HCT116 (cell line): ENCODE measurements around the gene GSTM5. TPM values are rescaled to one million over a fixed set of nuclear protein-coding genes. Genes with fewer than 3 reads are reported as not detected.

Experiments
- ATAC-seq: fragments of 200-7000 bp; cut with Tn5 transposase; 2 replicates; pipeline ENCODE4 v1.9.1; 2020; ENCODE audit warnings: mild to moderate bottlenecking, moderate library complexity
- BruUV-seq: library from RNA; stranded (reverse); fragments of 400-500 nt; replicated peaks from 2 replicates; lab custom pipeline; 2021; lab: Mats Ljungman, UMichigan
- CTCF ChIA-PET: fragments of 300-600 bp; sonication (Branson Sonifier 250); formaldehyde crosslinking; loops from one replicate; lab custom pipeline; 2021; ENCODE audit warnings: antibody characterized with exemption; lab: Charles Lee
- POLR2A ChIA-PET: fragments of 300-600, 350-600 bp; sonication (Branson Sonifier 250); formaldehyde crosslinking; loops from one replicate; lab custom pipeline; 2021; ENCODE audit warnings: antibody characterized with exemption; lab: Charles Lee
- RAD21 ChIA-PET, 2 experiments: fragments of 300-600 bp; sonication (Branson Sonifier 250); formaldehyde crosslinking; loops; one replicate each; lab custom pipeline; 2023; ENCODE audit warnings: low total read pairs in 2 of 2; ENCODE audit not compliant: uncharacterized antibody in 2 of 2, unreplicated experiment in 2 of 2, low non-redundant PET in 1 of 2; lab: Charles Lee
- DNase-seq: peaks from one replicate; pipeline ENCODE4 v3.0.0-alpha.2; 2010; ENCODE audit warnings: low read depth, low spot score
- H2AFZ ChIP-seq: fragments of 200-600 bp; shearing (Covaris generic), sonication (generic); 2 replicates; pipeline ENCODE4 v1.6.1; 2017; ENCODE audit warnings: low read depth, mixed run types, mixed read lengths, antibody characterized with exemption, low read length; ENCODE audit not compliant: poor library complexity, severe bottlenecking
- H3K27ac ChIP-seq: 2 replicates; pipeline ENCODE4 v1.5.1; 2012; ENCODE audit warnings: low read depth, low read length
- H3K27me3 ChIP-seq: fragments of 200-600 bp; sonication (generic); 2 replicates; pipeline ENCODE4 v1.6.1; 2016; ENCODE audit warnings: mixed run types, low read length, mixed read lengths; ENCODE audit not compliant: insufficient read depth
- H3K36me3 ChIP-seq, 2 experiments: fragments of 200-500 bp in 1 of 2; fragments of 200-600 bp in 1 of 2; sonication (Bioruptor generic) in 1 of 2; sonication (generic) in 1 of 2; 2 replicates each; pipeline versions ENCODE4 v1.5.1 to v1.6.1; 2014 to 2016; ENCODE audit warnings: low read length in 2 of 2, inconsistent platforms in 1 of 2, mixed read lengths in 1 of 2, mixed run types in 1 of 2; ENCODE audit not compliant: insufficient read depth in 2 of 2, control insufficient read depth in 1 of 2
- H3K4me1 ChIP-seq, 2 experiments: fragments of 200-600 bp in 1 of 2; sonication (generic) in 1 of 2; 2 replicates each; pipeline versions ENCODE4 v1.5.1 to v1.6.1; 2012 to 2017; ENCODE audit warnings: low read length in 2 of 2, inconsistent platforms in 1 of 2, mild to moderate bottlenecking in 1 of 2, mixed read lengths in 1 of 2, mixed run types in 1 of 2, moderate library complexity in 1 of 2; ENCODE audit not compliant: insufficient read depth in 2 of 2, control insufficient read depth in 1 of 2
- H3K4me2 ChIP-seq: fragments of 200-600 bp; sonication (generic); 2 replicates; pipeline ENCODE4 v1.6.1; 2017; ENCODE audit warnings: mixed run types, low read length, mixed read lengths
- H3K4me3 ChIP-seq, 2 experiments: fragments of 200-600 bp in 1 of 2; sonication (generic) in 1 of 2; replicated peaks in 1 of 2; 2 replicates each; pipeline ENCODE4 v1.5.1; 2011 to 2016; ENCODE audit warnings: low read length in 2 of 2, control low read depth in 1 of 2, low read depth in 1 of 2, mild to moderate bottlenecking in 1 of 2, mixed read lengths in 1 of 2, mixed run types in 1 of 2
- H3K79me2 ChIP-seq: fragments of 200-600 bp; sonication (generic); 2 replicates; pipeline ENCODE4 v1.6.1; 2017; ENCODE audit warnings: mild to moderate bottlenecking, mixed run types, low read length, moderate library complexity, mixed read lengths; ENCODE audit not compliant: insufficient read depth
- H3K9ac ChIP-seq: fragments of 200-600 bp; sonication (generic); 2 replicates; pipeline ENCODE4 v1.6.1; 2016; ENCODE audit warnings: low read length, mixed read lengths
- H3K9me2 ChIP-seq: fragments of 200-600 bp; sonication (generic), shearing (Covaris generic); 2 replicates; pipeline ENCODE4 v1.6.1; 2017; ENCODE audit warnings: mixed run types, mild to moderate bottlenecking, moderate library complexity; ENCODE audit not compliant: insufficient read depth
- H3K9me3 ChIP-seq, 2 experiments: fragments of 200-500 bp in 1 of 2; fragments of 200-600 bp in 1 of 2; sonication (Bioruptor generic) in 1 of 2; sonication (generic) in 1 of 2; 2 replicates each; pipeline ENCODE4 v1.6.1; 2014 to 2017; ENCODE audit warnings: low read length in 2 of 2, mixed read lengths in 2 of 2, inconsistent platforms in 1 of 2, low read depth in 1 of 2, mild to moderate bottlenecking in 1 of 2, mixed run types in 1 of 2, moderate library complexity in 1 of 2; ENCODE audit not compliant: control insufficient read depth in 1 of 2, insufficient read depth in 1 of 2
- H4K20me1 ChIP-seq: fragments of 200-600 bp; sonication (generic), shearing (Covaris generic); 2 replicates; pipeline ENCODE4 v1.6.1; 2017; ENCODE audit warnings: mixed run types, mild to moderate bottlenecking, moderate library complexity; ENCODE audit not compliant: insufficient read depth
- ATF3 ChIP-seq: IDR thresholded peaks from 2 replicates; pipeline ENCODE4 v1.6.1; 2012
- CBX3 ChIP-seq: IDR thresholded peaks from 2 replicates; pipeline ENCODE4 v1.6.1; 2012; ENCODE audit warnings: low read depth
- CEBPB ChIP-seq: IDR thresholded peaks from 2 replicates; pipeline ENCODE4 v1.6.1; 2012; ENCODE audit warnings: low read depth
- EGR1 ChIP-seq: IDR thresholded peaks from 2 replicates; pipeline ENCODE4 v1.6.1; 2012; ENCODE audit warnings: low read depth
- ELF1 ChIP-seq: IDR thresholded peaks from 2 replicates; pipeline ENCODE4 v1.6.1; 2012; ENCODE audit warnings: low read depth, borderline replicate concordance
- EZH2 ChIP-seq: fragments of 200-600 bp; sonication (generic); IDR thresholded peaks from 2 replicates; pipeline ENCODE4 v1.6.1; 2017; ENCODE audit warnings: antibody characterized with exemption, mixed run types
- EZH2phosphoT487 ChIP-seq: fragments of 200-600 bp; IDR thresholded peaks from 2 replicates; pipeline ENCODE4 v1.6.1; 2018; ENCODE audit warnings: antibody characterized with exemption, borderline replicate concordance
- JUND ChIP-seq: IDR thresholded peaks from 2 replicates; pipeline ENCODE4 v1.6.1; 2012
- POLR2AphosphoS5 ChIP-seq: IDR thresholded peaks from 2 replicates; pipeline ENCODE4 v1.6.1; 2011; ENCODE audit warnings: mild to moderate bottlenecking, low read depth, low read length, moderate library complexity
- RAD21 ChIP-seq: IDR thresholded peaks from 2 replicates; pipeline ENCODE4 v1.6.1; 2012; ENCODE audit warnings: low read depth, mild to moderate bottlenecking
- REST ChIP-seq: IDR thresholded peaks from 2 replicates; pipeline ENCODE4 v1.6.1; 2012; ENCODE audit warnings: low read depth
- SIN3A ChIP-seq: IDR thresholded peaks from 2 replicates; pipeline ENCODE4 v1.6.1; 2012; ENCODE audit warnings: low read depth
- SP1 ChIP-seq: IDR thresholded peaks from 2 replicates; pipeline ENCODE4 v1.6.1; 2012; ENCODE audit warnings: low read depth
- SRF ChIP-seq: IDR thresholded peaks from 2 replicates; pipeline ENCODE4 v1.6.1; 2012; ENCODE audit warnings: low read depth
- ZBTB33 ChIP-seq: IDR thresholded peaks from 2 replicates; pipeline ENCODE4 v1.6.1; 2011; ENCODE audit warnings: mild to moderate bottlenecking, low read length, moderate library complexity; ENCODE audit not compliant: insufficient replicate concordance; ENCODE audit errors: extremely low read depth
- ZFX ChIP-seq: fragments of 450-650 bp; IDR thresholded peaks from 2 replicates; pipeline ENCODE4 v1.6.1; 2017
- ZNF274 ChIP-seq: fragments of 200-500 bp; sonication (Bioruptor generic); IDR thresholded peaks from 2 replicates; pipeline ENCODE4 v1.6.1; 2014; ENCODE audit warnings: mild to moderate bottlenecking, low read depth, low read length, inconsistent platforms
- intact Hi-C: fragments of 100-400 bp; cut with micrococcal nuclease; formaldehyde crosslinking; loops from 2 replicates; pipeline ENCODE4 v1.10.0; 2022
- total RNA-seq: library from RNA; stranded (reverse); gene quantifications from one replicate; pipeline ENCODE4 v1.2.1, GENCODE V29; 2021; ENCODE audit not compliant: unreplicated experiment

The GSTM5 gene
- total RNA-seq, 1 experiment from 2014 or later, result not detected

- Histone ChIP-seq H4K20me1 (no peaks in the 10 kb centered on the region), H3K79me2 (no peaks in the 10 kb centered on the region), H3K27me3 (no peaks in the 10 kb centered on the region), H3K27ac (no peak overlapping the region), H3K4me3 (no peak overlapping the region), H3K9me3 (no peaks in the 10 kb centered on the region), H3K36me3 (no peaks in the 10 kb centered on the region), H2AFZ (no peak overlapping the region), H3K9ac (no peak overlapping the region), H3K4me2 (no peak overlapping the region), H3K4me1 (no peaks in the 10 kb centered on the region), H3K9me2 (no peaks in the 10 kb centered on the region)
- no peak for TF ChIP-seq JUND
- no peak for TF ChIP-seq ATF3
- TF ChIP-seq CEBPB, result no peak
- TF ChIP-seq POLR2AphosphoS5, result no peak
- TF ChIP-seq SRF, result no peak
- no peak for TF ChIP-seq ELF1
- ATAC-seq (no peak), DNase-seq (no peak)
- ChIA-PET CTCF (no interaction called here), RAD21 (no interaction called here), POLR2A (no interaction called here)
- no TSS peak for BruUV-seq
- intact Hi-C loops, result no loop called here
Observed at GRCh38 chr1:109750920-109751319, 38.9 kb downstream of the GSTM5 start.

- H3K4me1 ChIP-seq, result no peaks in the 10 kb centered on the region
- no peaks in the 10 kb centered on the region for H3K79me2 ChIP-seq
- ChIA-PET POLR2A (no interaction called here), RAD21 (no interaction called here), CTCF (no interaction called here)
- no peak overlapping the region for H3K4me2 ChIP-seq
- BruUV-seq, result no TSS peak
- intact Hi-C loops, result no loop called here
- H3K9me3 ChIP-seq, result no peaks in the 10 kb centered on the region
- no peak overlapping the region for H3K27ac ChIP-seq
- no peak overlapping the region for H3K9ac ChIP-seq
- no peaks in the 10 kb centered on the region for H3K36me3 ChIP-seq
- H4K20me1 ChIP-seq, result no peaks in the 10 kb centered on the region
- no peaks in the 10 kb centered on the region for H3K9me2 ChIP-seq
- H2AFZ ChIP-seq, result no peak overlapping the region
- no peak overlapping the region for H3K4me3 ChIP-seq
- DNase-seq (no peak), ATAC-seq (no peak)
- H3K27me3 ChIP-seq, result no peaks in the 10 kb centered on the region
- TF ChIP-seq ZFX, result no peak
- no peak for TF ChIP-seq ZNF274
- TF ChIP-seq EGR1, result no peak
- TF ChIP-seq SIN3A, result no peak
- no peak for TF ChIP-seq ZBTB33
- no peak for TF ChIP-seq REST
- TF ChIP-seq EZH2, result no peak
- no peak for TF ChIP-seq EZH2phosphoT487
- TF ChIP-seq SP1, result no peak
- TF ChIP-seq CBX3, result no peak
- TF ChIP-seq RAD21, result no peak
Observed at GRCh38 chr1:109751531-109752260, 39.6 kb downstream of the GSTM5 start.
